DOHH2 (cell line): Measurements from ENCODE around the gene FUT6.

Experiments used
- H3F3A ChIP-seq: fragments of 200-600 bp; sonication (generic), shearing (Covaris generic); 2 replicates; pipeline ENCODE4 v1.6.0; 2016; ENCODE audit warnings: antibody characterized with exemption, mild to moderate bottlenecking; ENCODE audit not compliant: control insufficient read depth, insufficient read depth
- H3K27ac ChIP-seq: fragments of 200-600 bp; sonication (generic); 2 replicates; pipeline ENCODE4 v1.5.1; 2014; ENCODE audit warnings: low read depth, mild to moderate bottlenecking, low read length, moderate library complexity
- H3K27me3 ChIP-seq: fragments of 200-600 bp; sonication (generic); 2 replicates; pipeline ENCODE4 v1.6.1; 2014; ENCODE audit warnings: mild to moderate bottlenecking, low read length, mixed read lengths; ENCODE audit not compliant: control insufficient read depth
- H3K36me3 ChIP-seq: fragments of 200-600 bp; sonication (generic); 2 replicates; pipeline ENCODE4 v1.6.1; 2014; ENCODE audit warnings: mild to moderate bottlenecking, low read length, moderate library complexity, mixed read lengths; ENCODE audit not compliant: control insufficient read depth
- H3K4me1 ChIP-seq: fragments of 200-600 bp; sonication (generic); 2 replicates; pipeline ENCODE4 v1.6.1; 2014; ENCODE audit warnings: mild to moderate bottlenecking, low read length, mixed read lengths; ENCODE audit not compliant: control insufficient read depth
- H3K4me2 ChIP-seq: fragments of 200-600 bp; sonication (generic); 2 replicates; pipeline ENCODE4 v1.6.0; 2014; ENCODE audit warnings: mild to moderate bottlenecking, low read length, moderate library complexity
- H3K4me3 ChIP-seq: fragments of 200-600 bp; sonication (generic); 2 replicates; pipeline ENCODE4 v1.5.1; 2014; ENCODE audit warnings: mild to moderate bottlenecking, low read length, mixed read lengths
- H3K79me2 ChIP-seq: fragments of 200-600 bp; sonication (generic); 2 replicates; pipeline ENCODE4 v1.6.1; 2014; ENCODE audit warnings: mild to moderate bottlenecking, low read length, mixed read lengths; ENCODE audit not compliant: control insufficient read depth
- H3K9me2 ChIP-seq: fragments of 200-600 bp; sonication (generic); replicated peaks from 2 replicates; pipeline ENCODE4 v1.6.1; 2014; ENCODE audit warnings: mild to moderate bottlenecking, low read length, mixed read lengths; ENCODE audit not compliant: control insufficient read depth
- H3K9me3 ChIP-seq: fragments of 200-600 bp; sonication (generic); 2 replicates; pipeline ENCODE4 v1.6.1; 2014; ENCODE audit warnings: antibody characterized with exemption, low read length, mixed read lengths; ENCODE audit not compliant: control insufficient read depth, insufficient read depth
- H4K20me1 ChIP-seq: fragments of 200-600 bp; sonication (generic); 2 replicates; pipeline ENCODE4 v1.6.0; 2014; ENCODE audit warnings: low read depth, mild to moderate bottlenecking, antibody characterized with exemption, low read length, moderate library complexity; ENCODE audit not compliant: control insufficient read depth, insufficient read depth
- CTCF ChIP-seq: fragments of 200-600 bp; sonication (generic); IDR thresholded peaks from one replicate; pipeline ENCODE4 v1.5.1; 2014; ENCODE audit warnings: antibody characterized with exemption, mild to moderate bottlenecking, low read depth, low read length; ENCODE audit not compliant: poor library complexity, severe bottlenecking
- EZH2phosphoT487 ChIP-seq: fragments of 200-600 bp; sonication (generic); IDR thresholded peaks from 2 replicates; pipeline ENCODE4 v1.6.1; 2017; ENCODE audit warnings: borderline replicate concordance, mild to moderate bottlenecking, antibody characterized with exemption, low read length, moderate library complexity, mixed read lengths

FUT6 gene

GRCh38 chr19:5823579-5824281 is 15.8 kb downstream of the FUT6 start:
- Histone ChIP-seq H3K4me3 (no peak overlapping the region), H3K9me2 (no peaks in the 10 kb centered on the region)

GRCh38 chr19:5822181-5822844 is 17.2 kb downstream of the FUT6 start:
- Histone ChIP-seq H3K4me2 (no peak overlapping the region), H3K9me3 (no peaks in the 10 kb centered on the region), H3K27ac (no peak overlapping the region), H3F3A (no peaks in the 10 kb centered on the region), H3K4me3 (no peak overlapping the region), H3K4me1 (peaks cover 20% of the 10 kb centered on the region), H3K36me3 (no peaks in the 10 kb centered on the region), H4K20me1 (no peaks in the 10 kb centered on the region), H3K9me2 (no peaks in the 10 kb centered on the region), H3K27me3 (peaks cover 8% of the 10 kb centered on the region), H3K79me2 (no peaks in the 10 kb centered on the region)
- TF ChIP-seq CTCF (no peak), EZH2phosphoT487 (no peak)

More at GRCh38 chr19:5823579-5824281, 15.8 kb downstream of the FUT6 start:
- H3K9me3 ChIP-seq: no peaks in the 10 kb centered on the region
- H3K79me2 ChIP-seq: no peaks in the 10 kb centered on the region
- H3K27me3 ChIP-seq: peaks cover 17% of the 10 kb centered on the region
- no peak for TF ChIP-seq EZH2phosphoT487
- no peak for TF ChIP-seq CTCF
- H3K27ac ChIP-seq: no peak overlapping the region
- H3K4me1 ChIP-seq: peaks cover 22% of the 10 kb centered on the region
- no peaks in the 10 kb centered on the region for H3F3A ChIP-seq
- no peaks in the 10 kb centered on the region for H4K20me1 ChIP-seq
- H3K4me2 ChIP-seq: no peak overlapping the region
- H3K36me3 ChIP-seq: no peaks in the 10 kb centered on the region

- peaks cover 13% of the 10 kb centered on the region for H3K4me1 ChIP-seq
- H3K9me3 ChIP-seq: no peaks in the 10 kb centered on the region
- TF ChIP-seq CTCF (no peak), EZH2phosphoT487 (no peak)
- H4K20me1 ChIP-seq: no peaks in the 10 kb centered on the region
- H3F3A ChIP-seq: no peaks in the 10 kb centered on the region
- no peaks in the 10 kb centered on the region for H3K36me3 ChIP-seq
- H3K27ac ChIP-seq: no peak overlapping the region
- H3K79me2 ChIP-seq: no peaks in the 10 kb centered on the region
- no peak overlapping the region for H3K4me2 ChIP-seq
- H3K9me2 ChIP-seq: no peaks in the 10 kb centered on the region
- H3K27me3 ChIP-seq: peaks cover 1% of the 10 kb centered on the region
- H3K4me3 ChIP-seq: no peak overlapping the region
Observed at GRCh38 chr19:5821521-5822180, 17.9 kb downstream of the FUT6 start.
